ENCODE data around the gene ZCCHC14. TPM values are rescaled to one million over a fixed set of nuclear protein-coding genes. Genes with fewer than 3 reads are reported as not detected.
A peak's percentile ranks its signal among the peaks of the same experiment; 100 is the strongest.

ZCCHC14 gene
- polyA plus RNA-seq, 2 donors: 6.8 to 8.0 TPM

DNA sequence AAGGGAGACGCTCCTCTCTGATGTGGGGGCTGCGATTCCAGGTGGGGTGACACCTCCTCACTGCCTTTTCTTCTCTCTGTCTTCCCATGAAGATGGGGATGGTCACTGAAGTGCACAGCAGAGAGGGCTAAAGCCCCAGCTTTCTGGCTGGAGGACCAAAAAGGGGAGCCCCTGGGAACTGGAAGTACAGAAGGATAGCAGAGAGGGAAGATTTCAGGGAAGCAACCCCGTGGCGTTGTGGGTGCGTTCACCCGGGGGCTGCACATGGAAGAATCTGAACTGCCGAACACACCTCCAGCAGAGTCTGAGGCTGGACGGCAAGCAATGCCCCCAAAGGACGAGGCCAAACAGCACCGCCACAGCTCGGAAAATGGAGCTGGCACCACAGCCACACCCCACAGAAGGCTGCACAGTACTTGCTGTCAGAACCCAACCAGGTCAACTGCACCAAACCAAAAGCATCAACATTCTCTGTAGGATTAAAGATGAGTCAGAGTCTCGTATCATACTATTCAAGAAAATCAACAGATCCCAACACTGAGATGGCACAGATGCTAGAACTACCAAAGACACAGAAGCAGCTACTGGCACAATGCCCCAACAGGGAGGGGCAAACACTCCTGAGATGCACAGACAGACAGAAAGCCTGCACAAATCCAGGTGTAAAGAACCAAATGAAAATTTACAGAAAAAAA lies 50.8 kb downstream of the ZCCHC14 start:
- H3K4me3 ChIP-seq (ENCODE audit: low read depth in 1 of 2, low read length in 2 of 2): no peak overlapping the region
- WGBS, 2 donors: 93 to 95% methylated on average over 12 of the region's 12 CpGs
- peaks cover 2 to 5% of the 10 kb centered on the region in 2 donors for H3K4me1 ChIP-seq (ENCODE audit: control insufficient read depth in 2 of 2, insufficient read depth in 2 of 2, low read length in 1 of 2)
- H3K27me3 ChIP-seq (ENCODE audit: control insufficient read depth in 1 of 2, insufficient read depth in 2 of 2, low read length in 2 of 2): no peaks in the 10 kb centered on the region
- H3K9me3 ChIP-seq (ENCODE audit: control insufficient read depth in 2 of 2, insufficient read depth in 1 of 2, low read depth in 1 of 2, low read length in 1 of 2): no peaks in the 10 kb centered on the region
- H3K36me3 ChIP-seq (ENCODE audit: control insufficient read depth in 2 of 2, insufficient read depth in 2 of 2, low read length in 1 of 2): peaks cover 0 to 3% of the 10 kb centered on the region in 2 donors
- H3K27ac ChIP-seq (ENCODE audit: low read depth in 2 of 2, low read length in 1 of 2): no peak overlapping the region

DNA sequence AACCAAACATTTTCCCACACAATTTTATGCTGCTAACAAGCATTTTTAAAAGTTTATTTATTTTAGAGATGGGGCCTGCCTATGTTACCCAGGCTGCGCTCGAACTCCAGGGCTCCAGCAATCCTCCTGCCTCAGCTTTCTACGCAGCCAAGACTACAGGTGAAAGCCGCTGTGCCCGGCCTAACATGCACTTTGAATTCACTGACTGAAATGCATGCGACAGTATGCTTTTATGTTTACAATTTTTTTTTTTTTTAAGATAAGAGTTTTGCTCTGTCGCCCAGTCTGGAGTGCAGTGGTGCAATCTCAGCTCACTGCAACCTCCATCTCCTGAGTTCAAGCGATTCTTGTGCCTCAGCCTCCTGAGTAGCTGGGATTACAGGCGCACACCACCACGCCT lies 52.9 kb downstream of the ZCCHC14 start:
- Histone ChIP-seq H3K4me3 (ENCODE audit: low read depth in 1 of 2, low read length in 2 of 2) (no peak overlapping the region), H3K27ac (ENCODE audit: low read depth in 2 of 2, low read length in 1 of 2) (no peak overlapping the region), H3K4me1 (ENCODE audit: control insufficient read depth in 2 of 2, insufficient read depth in 2 of 2, low read length in 1 of 2) (peaks cover 5% of the 10 kb centered on the region in 2 donors), H3K27me3 (ENCODE audit: control insufficient read depth in 1 of 2, insufficient read depth in 2 of 2, low read length in 2 of 2) (no peaks in the 10 kb centered on the region), H3K9me3 (ENCODE audit: control insufficient read depth in 2 of 2, insufficient read depth in 1 of 2, low read depth in 1 of 2, low read length in 1 of 2) (no peaks in the 10 kb centered on the region), H3K36me3 (ENCODE audit: control insufficient read depth in 2 of 2, insufficient read depth in 2 of 2, low read length in 1 of 2) (peaks cover 0 to 3% of the 10 kb centered on the region in 2 donors)
- 82 to 98% methylated on average over 10 of the region's 10 CpGs for WGBS, 2 donors

DNA sequence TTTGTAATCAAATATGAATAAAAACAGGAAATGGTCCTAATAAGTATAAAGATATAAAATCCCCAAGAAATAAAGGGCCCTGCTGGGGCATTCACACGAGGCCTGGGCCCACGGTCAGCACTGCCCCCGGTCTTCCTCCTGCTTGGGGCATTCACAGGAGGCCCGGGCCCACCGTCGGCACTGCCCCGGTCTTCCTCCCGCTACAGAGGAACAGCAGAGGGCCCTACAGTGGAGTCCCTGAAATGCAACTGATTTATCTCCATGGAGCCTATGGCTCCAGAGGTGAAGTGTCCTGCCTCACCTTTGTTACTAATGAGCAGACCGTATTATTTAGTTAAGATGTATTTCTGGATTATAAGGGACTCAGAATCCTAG lies 54.2 kb downstream of the ZCCHC14 start:
- Histone ChIP-seq H3K9me3 (ENCODE audit: control insufficient read depth in 2 of 2, insufficient read depth in 1 of 2, low read depth in 1 of 2, low read length in 1 of 2) (no peaks in the 10 kb centered on the region), H3K4me3 (ENCODE audit: low read depth in 1 of 2, low read length in 2 of 2) (no peak overlapping the region), H3K36me3 (ENCODE audit: control insufficient read depth in 2 of 2, insufficient read depth in 2 of 2, low read length in 1 of 2) (peaks cover 0 to 3% of the 10 kb centered on the region in 2 donors), H3K27ac (ENCODE audit: low read depth in 2 of 2, low read length in 1 of 2) (no peak overlapping the region), H3K4me1 (ENCODE audit: control insufficient read depth in 2 of 2, insufficient read depth in 2 of 2, low read length in 1 of 2) (peaks cover 5% of the 10 kb centered on the region in 2 donors), H3K27me3 (ENCODE audit: control insufficient read depth in 1 of 2, insufficient read depth in 2 of 2, low read length in 2 of 2) (no peaks in the 10 kb centered on the region)
- 86 to 90% methylated on average over 9 of the region's 9 CpGs for WGBS, 2 donors

DNA sequence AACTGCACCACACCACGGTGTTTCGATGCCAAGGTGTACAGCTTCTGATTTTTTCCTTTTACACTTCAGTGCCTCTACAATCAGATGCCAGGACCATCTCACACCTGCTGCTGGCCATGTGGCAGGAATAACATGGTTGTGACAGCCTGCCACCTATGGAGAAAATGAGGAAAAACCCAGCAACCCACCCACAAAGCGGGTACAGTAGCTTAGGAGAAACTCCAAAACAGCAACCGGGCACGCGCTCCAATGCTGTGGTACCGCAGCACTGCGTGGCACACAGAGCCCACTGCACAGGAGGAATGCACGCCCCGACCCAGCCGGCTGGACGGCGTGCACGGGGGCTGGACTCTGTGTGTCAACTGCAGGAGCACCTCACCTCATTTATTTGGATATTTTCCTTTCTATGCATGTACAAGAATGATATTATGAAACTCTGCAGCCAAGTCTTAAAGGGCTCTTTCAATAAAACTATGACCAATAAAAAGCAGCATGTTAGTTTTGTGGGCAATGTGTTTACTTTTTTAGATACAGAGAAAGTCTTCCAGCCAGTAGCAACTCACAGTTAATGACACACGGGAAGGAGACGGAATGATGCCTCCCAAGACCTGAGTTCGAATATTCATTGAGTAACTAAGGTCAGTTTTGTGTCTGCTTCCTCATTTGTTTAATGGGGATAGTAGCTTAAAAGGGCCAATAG lies 54.8 kb downstream of the ZCCHC14 start:
- H3K27me3 ChIP-seq (ENCODE audit: control insufficient read depth in 1 of 2, insufficient read depth in 2 of 2, low read length in 2 of 2): no peaks in the 10 kb centered on the region
- 91 to 93% methylated on average over 17 of the region's 17 CpGs for WGBS, 2 donors
- H3K36me3 ChIP-seq (ENCODE audit: control insufficient read depth in 2 of 2, insufficient read depth in 2 of 2, low read length in 1 of 2): peaks cover 0 to 3% of the 10 kb centered on the region in 2 donors
- H3K4me1 ChIP-seq (ENCODE audit: control insufficient read depth in 2 of 2, insufficient read depth in 2 of 2, low read length in 1 of 2): peaks cover 5% of the 10 kb centered on the region in 2 donors
- H3K27ac ChIP-seq (ENCODE audit: low read depth in 2 of 2, low read length in 1 of 2): no peak overlapping the region
- no peaks in the 10 kb centered on the region for H3K9me3 ChIP-seq (ENCODE audit: control insufficient read depth in 2 of 2, insufficient read depth in 1 of 2, low read depth in 1 of 2, low read length in 1 of 2)
- no peak overlapping the region for H3K4me3 ChIP-seq (ENCODE audit: low read depth in 1 of 2, low read length in 2 of 2)

DNA sequence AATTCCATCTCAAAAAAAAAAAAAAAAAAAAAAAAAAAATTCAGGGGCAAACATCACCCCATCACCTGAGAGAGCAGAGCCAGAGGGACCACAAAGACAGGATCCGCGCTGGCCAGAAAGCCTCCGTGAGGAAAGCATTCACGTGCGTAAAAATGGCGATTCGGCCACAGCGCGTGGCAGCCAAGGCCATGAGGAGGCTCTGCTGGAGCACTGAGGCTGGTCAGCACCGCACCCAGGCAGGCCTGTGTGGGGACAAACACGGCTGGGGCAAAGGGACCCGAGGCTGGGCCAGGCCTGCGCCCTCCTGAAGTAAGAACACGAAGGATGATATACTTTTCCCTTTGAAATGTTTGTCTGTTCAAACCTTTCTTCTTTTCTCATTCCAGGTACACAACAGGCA lies 55.5 kb downstream of the ZCCHC14 start:
- no peaks in the 10 kb centered on the region for H3K27me3 ChIP-seq (ENCODE audit: control insufficient read depth in 1 of 2, insufficient read depth in 2 of 2, low read length in 2 of 2)
- peaks cover 5 to 7% of the 10 kb centered on the region in 2 donors for H3K4me1 ChIP-seq (ENCODE audit: control insufficient read depth in 2 of 2, insufficient read depth in 2 of 2, low read length in 1 of 2)
- no peak overlapping the region for H3K27ac ChIP-seq (ENCODE audit: low read depth in 2 of 2, low read length in 1 of 2)
- H3K36me3 ChIP-seq (ENCODE audit: control insufficient read depth in 2 of 2, insufficient read depth in 2 of 2, low read length in 1 of 2): peaks cover 0 to 3% of the 10 kb centered on the region in 2 donors
- H3K4me3 ChIP-seq (ENCODE audit: low read depth in 1 of 2, low read length in 2 of 2): no peak overlapping the region
- no peaks in the 10 kb centered on the region for H3K9me3 ChIP-seq (ENCODE audit: control insufficient read depth in 2 of 2, insufficient read depth in 1 of 2, low read depth in 1 of 2, low read length in 1 of 2)
- WGBS, 2 donors: 94 to 95% methylated on average over 14 of the region's 14 CpGs

DNA sequence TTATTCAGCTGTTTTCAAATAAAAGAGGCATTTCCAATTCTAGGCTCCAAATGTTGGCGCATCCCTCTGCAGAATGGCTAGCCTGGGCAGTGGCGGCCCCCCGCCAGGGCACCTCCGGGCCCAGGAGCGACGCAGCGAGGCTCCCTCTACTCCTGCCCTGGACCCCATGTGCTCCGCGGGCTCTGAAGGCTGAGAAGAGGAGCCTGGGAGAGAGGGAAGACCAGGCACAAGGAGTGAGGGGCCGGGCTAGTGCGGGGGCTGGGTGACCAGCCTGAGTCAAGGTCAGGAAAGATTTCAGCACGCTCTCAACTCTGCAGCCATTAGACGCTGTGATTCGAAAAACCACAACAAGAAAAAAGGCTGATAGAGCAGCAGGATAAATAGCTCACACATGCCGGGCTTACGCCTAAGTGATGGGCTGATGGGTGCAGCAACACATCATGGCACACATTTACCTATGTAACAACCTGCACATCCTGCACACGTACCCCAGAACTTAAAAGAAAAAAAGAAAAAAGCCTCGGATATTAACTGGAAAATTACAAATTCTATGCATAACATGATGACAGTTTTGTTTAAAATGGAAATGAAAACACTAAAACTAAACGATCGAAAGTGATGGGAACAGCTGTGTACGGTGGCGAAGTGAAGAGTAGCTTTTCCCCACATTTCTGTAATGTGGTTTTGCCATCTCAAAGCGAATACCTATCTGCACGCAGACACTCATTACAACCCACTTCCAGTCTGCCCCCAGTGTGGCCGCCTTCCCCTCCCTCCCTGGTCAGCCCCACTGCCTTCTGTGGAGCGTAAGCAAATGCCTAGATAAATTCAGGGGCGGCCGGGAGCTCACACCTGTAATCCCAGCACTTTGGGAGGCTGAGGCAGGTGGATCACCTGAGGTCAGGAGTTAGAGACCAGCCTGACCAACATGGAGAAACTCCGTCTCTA lies 56.3 kb downstream of the ZCCHC14 start:
- Histone ChIP-seq H3K27ac (ENCODE audit: low read depth in 2 of 2, low read length in 1 of 2) (peak overlapping the region in 1 of 2 donors; percentile 66), H3K27me3 (ENCODE audit: control insufficient read depth in 1 of 2, insufficient read depth in 2 of 2, low read length in 2 of 2) (no peaks in the 10 kb centered on the region), H3K4me1 (ENCODE audit: control insufficient read depth in 2 of 2, insufficient read depth in 2 of 2, low read length in 1 of 2) (peaks cover 0 to 7% of the 10 kb centered on the region in 2 donors), H3K36me3 (ENCODE audit: control insufficient read depth in 2 of 2, insufficient read depth in 2 of 2, low read length in 1 of 2) (peaks cover 2% of the 10 kb centered on the region in 2 donors), H3K4me3 (ENCODE audit: low read depth in 1 of 2, low read length in 2 of 2) (peak overlapping the region in 1 of 2 donors; percentile 3), H3K9me3 (ENCODE audit: control insufficient read depth in 2 of 2, insufficient read depth in 1 of 2, low read depth in 1 of 2, low read length in 1 of 2) (no peaks in the 10 kb centered on the region)
- WGBS, 2 donors: 62 to 66% methylated on average over 29 of the region's 29 CpGs

DNA sequence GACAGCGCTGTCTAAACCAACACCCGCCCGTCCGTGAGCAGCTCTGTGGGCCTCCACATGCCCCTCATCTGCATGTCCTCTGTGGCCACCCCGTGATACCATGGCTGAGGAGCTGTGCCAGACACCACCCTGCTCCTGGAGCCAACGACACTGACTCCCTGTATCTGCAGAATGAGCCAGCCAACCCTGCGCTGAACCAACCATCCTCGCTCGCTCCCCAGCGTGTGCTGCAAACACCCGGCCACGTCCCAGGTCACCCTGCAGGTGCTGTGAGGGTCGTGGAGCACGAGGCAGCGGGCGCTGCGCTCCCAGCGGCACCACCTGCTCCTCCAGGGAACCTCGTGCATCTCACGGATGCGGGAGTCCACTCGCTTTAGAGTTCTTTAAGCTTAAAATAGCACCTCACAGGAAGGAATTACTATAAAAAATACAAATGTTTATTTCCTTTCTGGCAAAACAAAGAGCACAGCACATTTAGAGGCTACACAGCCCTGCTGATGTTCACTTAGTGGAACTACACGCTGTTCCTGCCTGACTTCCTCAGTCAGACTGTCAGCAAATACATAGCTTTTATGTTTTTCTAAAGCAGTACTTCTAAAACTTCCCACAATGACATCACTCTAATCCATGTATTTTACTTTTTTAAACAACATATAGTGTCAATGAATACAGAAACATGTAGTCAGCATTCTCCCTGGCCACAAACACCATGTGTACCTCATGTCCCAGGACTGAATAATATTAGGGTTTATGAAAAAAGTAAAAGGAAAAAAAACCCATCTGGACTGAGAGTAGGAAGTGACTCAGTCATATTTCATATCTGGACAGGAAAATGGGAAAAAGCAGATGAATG lies 57.2 kb downstream of the ZCCHC14 start:
- H3K4me3 ChIP-seq (ENCODE audit: low read depth in 1 of 2, low read length in 2 of 2): no peak overlapping the region
- no peaks in the 10 kb centered on the region for H3K27me3 ChIP-seq (ENCODE audit: control insufficient read depth in 1 of 2, insufficient read depth in 2 of 2, low read length in 2 of 2)

DNA sequence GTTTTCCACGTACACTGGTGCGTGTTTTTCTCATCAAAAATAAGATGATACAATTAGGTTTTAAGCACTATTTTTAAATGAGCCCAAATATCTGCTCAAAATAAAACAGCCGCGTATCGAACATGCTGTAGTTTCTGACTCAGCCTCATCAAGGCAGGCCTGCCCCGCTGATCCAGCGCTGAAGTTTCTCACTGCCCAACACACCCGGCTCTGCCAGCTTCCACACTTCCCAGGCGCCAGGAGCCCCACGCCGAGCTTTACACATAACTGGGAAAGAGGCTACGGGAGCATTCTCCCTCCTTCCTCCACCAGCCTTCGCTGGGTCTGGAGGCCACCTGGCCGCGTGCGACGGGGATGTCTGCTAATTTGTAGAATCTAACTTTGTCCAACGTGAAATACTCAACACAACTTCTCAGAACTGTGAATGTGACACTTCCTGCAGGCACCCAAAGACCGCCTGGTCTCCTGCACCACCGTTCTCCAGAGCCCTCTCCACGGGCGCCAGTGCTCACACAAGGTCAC lies 58.6 kb downstream of the ZCCHC14 start:
- no peak overlapping the region for H3K27ac ChIP-seq (ENCODE audit: low read depth in 2 of 2, low read length in 1 of 2)
- H3K9me3 ChIP-seq (ENCODE audit: control insufficient read depth in 2 of 2, insufficient read depth in 1 of 2, low read depth in 1 of 2, low read length in 1 of 2): no peaks in the 10 kb centered on the region
- peaks cover 2 to 6% of the 10 kb centered on the region in 2 donors for H3K36me3 ChIP-seq (ENCODE audit: control insufficient read depth in 2 of 2, insufficient read depth in 2 of 2, low read length in 1 of 2)
- 95% methylated on average over 22 of the region's 22 CpGs for WGBS, 2 donors
- peaks cover 0 to 7% of the 10 kb centered on the region in 2 donors for H3K4me1 ChIP-seq (ENCODE audit: control insufficient read depth in 2 of 2, insufficient read depth in 2 of 2, low read length in 1 of 2)
- H3K4me3 ChIP-seq (ENCODE audit: low read depth in 1 of 2, low read length in 2 of 2): no peak overlapping the region
- H3K27me3 ChIP-seq (ENCODE audit: control insufficient read depth in 1 of 2, insufficient read depth in 2 of 2, low read length in 2 of 2): no peaks in the 10 kb centered on the region

More for the DNA sequence above, 57.2 kb downstream of the ZCCHC14 start:
- no peaks in the 10 kb centered on the region for H3K9me3 ChIP-seq (ENCODE audit: control insufficient read depth in 2 of 2, insufficient read depth in 1 of 2, low read depth in 1 of 2, low read length in 1 of 2)
- H3K27ac ChIP-seq (ENCODE audit: low read depth in 2 of 2, low read length in 1 of 2): peak overlapping the region; percentile 48 to 66
- H3K4me1 ChIP-seq (ENCODE audit: control insufficient read depth in 2 of 2, insufficient read depth in 2 of 2, low read length in 1 of 2): peaks cover 0 to 7% of the 10 kb centered on the region in 2 donors
- H3K36me3 ChIP-seq (ENCODE audit: control insufficient read depth in 2 of 2, insufficient read depth in 2 of 2, low read length in 1 of 2): peaks cover 2 to 3% of the 10 kb centered on the region in 2 donors
- 68 to 71% methylated on average over 23 of the region's 23 CpGs for WGBS, 2 donors
